GM23338 (cell line): ENCODE data around the gene OBSCN. TPM values are rescaled to one million over a fixed set of nuclear protein-coding genes. Genes with fewer than 3 reads are reported as not detected.

Experiments
- ATAC-seq: fragments of 200-7000 bp; cut with Tn5 transposase; 3 replicates; pipeline ENCODE4 v1.9.1; 2020
- DNase-seq: peaks from one replicate; pipeline ENCODE4 v3.0.0-alpha.2; 2015; ENCODE audit warnings: low spot score
- H2AFZ ChIP-seq: fragments of 200-600 bp; sonication (generic); 2 replicates; pipeline ENCODE4 v1.8.0; 2016; ENCODE audit warnings: antibody characterized with exemption, mild to moderate bottlenecking, moderate library complexity
- H3F3A ChIP-seq: fragments of 200-600 bp; sonication (generic); replicated peaks from 2 replicates; pipeline ENCODE4 v1.8.0; 2017; ENCODE audit warnings: antibody characterized with exemption, mixed run types, low read depth
- H3K27ac ChIP-seq: fragments of 200-600 bp; sonication (generic); 2 replicates; pipeline ENCODE4 v1.6.1; 2016; ENCODE audit warnings: low read depth
- H3K27me3 ChIP-seq: fragments of 200-600 bp; sonication (generic); 2 replicates; pipeline ENCODE4 v1.8.0; 2016; ENCODE audit warnings: mild to moderate bottlenecking, mixed run types, moderate library complexity; ENCODE audit not compliant: insufficient read depth
- H3K36me3 ChIP-seq: fragments of 200-600 bp; sonication (generic); 2 replicates; pipeline ENCODE4 v1.8.0; 2016; ENCODE audit warnings: mild to moderate bottlenecking; ENCODE audit not compliant: insufficient read depth
- H3K4me1 ChIP-seq: fragments of 200-600 bp; sonication (generic); 2 replicates; pipeline ENCODE4 v1.8.0; 2016; ENCODE audit warnings: mild to moderate bottlenecking, moderate library complexity; ENCODE audit not compliant: insufficient read depth
- H3K4me2 ChIP-seq: fragments of 200-600 bp; sonication (generic); 2 replicates; pipeline ENCODE4 v1.7.1; 2017; ENCODE audit warnings: mixed run types
- H3K4me3 ChIP-seq: fragments of 200-600 bp; sonication (generic); 2 replicates; pipeline ENCODE4 v1.6.1; 2016; ENCODE audit warnings: mixed run types
- H3K79me2 ChIP-seq: fragments of 200-600 bp; sonication (generic); replicated peaks from 2 replicates; pipeline ENCODE4 v1.8.0; 2017; ENCODE audit warnings: mild to moderate bottlenecking; ENCODE audit not compliant: insufficient read depth
- H3K9me2 ChIP-seq: fragments of 200-600 bp; sonication (generic); 2 replicates; pipeline ENCODE4 v1.8.0; 2017; ENCODE audit not compliant: insufficient read depth
- H4K20me1 ChIP-seq: fragments of 200-600 bp; sonication (generic); replicated peaks from 2 replicates; pipeline ENCODE4 v1.8.0; 2017; ENCODE audit warnings: mild to moderate bottlenecking; ENCODE audit not compliant: insufficient read depth
- H3K27ac Mint-ChIP-seq: 2 replicates; pipeline ENCODE4 v1.8.0; 2020; ENCODE audit warnings: inconsistent platforms, mild to moderate bottlenecking, moderate library complexity, mixed read lengths
- H3K27me3 Mint-ChIP-seq: 3 replicates; pipeline ENCODE4 v1.8.0; 2022; ENCODE audit warnings: low read depth, mild to moderate bottlenecking, moderate library complexity, mixed read lengths, inconsistent platforms; ENCODE audit not compliant: insufficient read depth, poor library complexity
- H3K36me3 Mint-ChIP-seq: 3 replicates; pipeline ENCODE4 v1.8.0; 2021; ENCODE audit warnings: low read depth, mild to moderate bottlenecking, inconsistent platforms, moderate library complexity, mixed read lengths
- H3K4me1 Mint-ChIP-seq: 3 replicates; pipeline ENCODE4 v1.8.0; 2020; ENCODE audit warnings: mild to moderate bottlenecking, inconsistent platforms, mixed read lengths
- H3K4me3 Mint-ChIP-seq: 3 replicates; pipeline ENCODE4 v1.8.0; 2021; ENCODE audit warnings: moderate library complexity, mild to moderate bottlenecking, inconsistent platforms, mixed read lengths
- H3K9me3 Mint-ChIP-seq: 3 replicates; pipeline ENCODE4 v1.8.0; 2020; ENCODE audit warnings: moderate library complexity, mild to moderate bottlenecking, inconsistent platforms, mixed read lengths
- CREB1 ChIP-seq: fragments of 250-450 bp; sonication (Bioruptor Pico); IDR thresholded peaks from 2 replicates; pipeline ENCODE4 v1.5.0; 2020; ENCODE audit warnings: low read depth, mild to moderate bottlenecking, moderate library complexity
- ETS1 ChIP-seq: IDR thresholded peaks from 2 replicates; pipeline ENCODE4 v1.6.1; 2016; ENCODE audit warnings: antibody characterized with exemption
- EZH2 ChIP-seq: fragments of 200-600 bp; sonication (generic); IDR thresholded peaks from one replicate; pipeline ENCODE4 v1.8.0; 2017; ENCODE audit warnings: antibody characterized with exemption, mild to moderate bottlenecking, low read depth; ENCODE audit not compliant: unreplicated experiment
- JUNB ChIP-seq: IDR thresholded peaks from one replicate; pipeline ENCODE4 v1.6.1; 2016; ENCODE audit warnings: antibody characterized with exemption; ENCODE audit not compliant: unreplicated experiment
- NANOG ChIP-seq: IDR thresholded peaks from 2 replicates; pipeline ENCODE4 v1.6.1; 2016; ENCODE audit warnings: antibody characterized with exemption, borderline replicate concordance
- STAT1 ChIP-seq: IDR thresholded peaks from one replicate; pipeline ENCODE4 v1.6.1; 2016; ENCODE audit warnings: antibody characterized with exemption; ENCODE audit not compliant: unreplicated experiment
- ZNF114 ChIP-seq: fragments of 250-450 bp; sonication (Bioruptor Pico); IDR thresholded peaks from 2 replicates; pipeline ENCODE4 v1.5.0; 2020; ENCODE audit warnings: mild to moderate bottlenecking, moderate library complexity
- ZNF331 ChIP-seq: fragments of 250-450 bp; sonication (Bioruptor Pico); IDR thresholded peaks from 2 replicates; pipeline ENCODE4 v1.5.0; 2020; ENCODE audit warnings: low read depth, mild to moderate bottlenecking, moderate library complexity
- polyA plus RNA-seq: library from polyadenylated mRNA; unstranded; fragments of >200 nt; fragmentation: Nextera tagmentation; extraction: Ambion mirVana; gene quantifications from 2 replicates; pipeline ENCODE4 v1.2.1, GENCODE V29; 2016
- total RNA-seq: library from RNA; depleted of rRNA; stranded (reverse); fragments of >200 nt; shearing (Covaris generic); gene quantifications from 2 replicates; pipeline ENCODE4 v1.2.3, GENCODE V29; 2014
- TF ChIP-seq, protein P1 (sequence below): fragments of 250-450 bp; sonication (Bioruptor Pico); IDR thresholded peaks from 2 replicates; pipeline ENCODE4 v1.5.0; 2020; ENCODE audit warnings: mild to moderate bottlenecking, moderate library complexity
- TF ChIP-seq, protein P2 (sequence below), 2 experiments: fragments of 200-600 bp in 1 of 2; sonication (generic) in 1 of 2; conservative IDR thresholded peaks; 2 replicates each; pipeline versions ENCODE4 v1.5.1 to v1.6.1; 2016 to 2017; ENCODE audit warnings: antibody characterized with exemption in 2 of 2, low read depth in 2 of 2, mild to moderate bottlenecking in 2 of 2, moderate library complexity in 1 of 2

The OBSCN gene
- total and polyA plus RNA-seq, 2 experiments from 2014 or later: 8.4 to 38.5 TPM

GRCh38 chr1:228359613-228360532, 152.0 kb downstream of the OBSCN start:
- Histone ChIP-seq H3K36me3 (no peaks in the 10 kb centered on the region), H3K4me1 (no peaks in the 10 kb centered on the region), H3F3A (no peaks in the 10 kb centered on the region), H2AFZ (no peak overlapping the region), H3K27me3 (no peaks in the 10 kb centered on the region), H3K4me2 (no peak overlapping the region), H3K27ac (no peak overlapping the region), H4K20me1 (no peaks in the 10 kb centered on the region), H3K9me2 (no peaks in the 10 kb centered on the region), H3K79me2 (no peaks in the 10 kb centered on the region), H3K4me3 (no peak overlapping the region)
- no peak for ATAC-seq
- Mint-ChIP-seq H3K36me3 (no peaks in the 10 kb centered on the region), H3K27me3 (peaks cover 4% of the 10 kb centered on the region), H3K4me1 (no peaks in the 10 kb centered on the region), H3K9me3 (no peaks in the 10 kb centered on the region), H3K27ac (no peak overlapping the region), H3K4me3 (no peak overlapping the region)
- TF ChIP-seq NANOG (no peak), JUNB (no peak), ZNF331 (CRISPR knock-in tag) (no peak), EZH2 (no peak), ZNF114 (CRISPR knock-in tag) (no peak), CREB1 (CRISPR knock-in tag) (no peak), STAT1 (no peak), ETS1 (no peak)
- TF ChIP-seq, protein P1, sequence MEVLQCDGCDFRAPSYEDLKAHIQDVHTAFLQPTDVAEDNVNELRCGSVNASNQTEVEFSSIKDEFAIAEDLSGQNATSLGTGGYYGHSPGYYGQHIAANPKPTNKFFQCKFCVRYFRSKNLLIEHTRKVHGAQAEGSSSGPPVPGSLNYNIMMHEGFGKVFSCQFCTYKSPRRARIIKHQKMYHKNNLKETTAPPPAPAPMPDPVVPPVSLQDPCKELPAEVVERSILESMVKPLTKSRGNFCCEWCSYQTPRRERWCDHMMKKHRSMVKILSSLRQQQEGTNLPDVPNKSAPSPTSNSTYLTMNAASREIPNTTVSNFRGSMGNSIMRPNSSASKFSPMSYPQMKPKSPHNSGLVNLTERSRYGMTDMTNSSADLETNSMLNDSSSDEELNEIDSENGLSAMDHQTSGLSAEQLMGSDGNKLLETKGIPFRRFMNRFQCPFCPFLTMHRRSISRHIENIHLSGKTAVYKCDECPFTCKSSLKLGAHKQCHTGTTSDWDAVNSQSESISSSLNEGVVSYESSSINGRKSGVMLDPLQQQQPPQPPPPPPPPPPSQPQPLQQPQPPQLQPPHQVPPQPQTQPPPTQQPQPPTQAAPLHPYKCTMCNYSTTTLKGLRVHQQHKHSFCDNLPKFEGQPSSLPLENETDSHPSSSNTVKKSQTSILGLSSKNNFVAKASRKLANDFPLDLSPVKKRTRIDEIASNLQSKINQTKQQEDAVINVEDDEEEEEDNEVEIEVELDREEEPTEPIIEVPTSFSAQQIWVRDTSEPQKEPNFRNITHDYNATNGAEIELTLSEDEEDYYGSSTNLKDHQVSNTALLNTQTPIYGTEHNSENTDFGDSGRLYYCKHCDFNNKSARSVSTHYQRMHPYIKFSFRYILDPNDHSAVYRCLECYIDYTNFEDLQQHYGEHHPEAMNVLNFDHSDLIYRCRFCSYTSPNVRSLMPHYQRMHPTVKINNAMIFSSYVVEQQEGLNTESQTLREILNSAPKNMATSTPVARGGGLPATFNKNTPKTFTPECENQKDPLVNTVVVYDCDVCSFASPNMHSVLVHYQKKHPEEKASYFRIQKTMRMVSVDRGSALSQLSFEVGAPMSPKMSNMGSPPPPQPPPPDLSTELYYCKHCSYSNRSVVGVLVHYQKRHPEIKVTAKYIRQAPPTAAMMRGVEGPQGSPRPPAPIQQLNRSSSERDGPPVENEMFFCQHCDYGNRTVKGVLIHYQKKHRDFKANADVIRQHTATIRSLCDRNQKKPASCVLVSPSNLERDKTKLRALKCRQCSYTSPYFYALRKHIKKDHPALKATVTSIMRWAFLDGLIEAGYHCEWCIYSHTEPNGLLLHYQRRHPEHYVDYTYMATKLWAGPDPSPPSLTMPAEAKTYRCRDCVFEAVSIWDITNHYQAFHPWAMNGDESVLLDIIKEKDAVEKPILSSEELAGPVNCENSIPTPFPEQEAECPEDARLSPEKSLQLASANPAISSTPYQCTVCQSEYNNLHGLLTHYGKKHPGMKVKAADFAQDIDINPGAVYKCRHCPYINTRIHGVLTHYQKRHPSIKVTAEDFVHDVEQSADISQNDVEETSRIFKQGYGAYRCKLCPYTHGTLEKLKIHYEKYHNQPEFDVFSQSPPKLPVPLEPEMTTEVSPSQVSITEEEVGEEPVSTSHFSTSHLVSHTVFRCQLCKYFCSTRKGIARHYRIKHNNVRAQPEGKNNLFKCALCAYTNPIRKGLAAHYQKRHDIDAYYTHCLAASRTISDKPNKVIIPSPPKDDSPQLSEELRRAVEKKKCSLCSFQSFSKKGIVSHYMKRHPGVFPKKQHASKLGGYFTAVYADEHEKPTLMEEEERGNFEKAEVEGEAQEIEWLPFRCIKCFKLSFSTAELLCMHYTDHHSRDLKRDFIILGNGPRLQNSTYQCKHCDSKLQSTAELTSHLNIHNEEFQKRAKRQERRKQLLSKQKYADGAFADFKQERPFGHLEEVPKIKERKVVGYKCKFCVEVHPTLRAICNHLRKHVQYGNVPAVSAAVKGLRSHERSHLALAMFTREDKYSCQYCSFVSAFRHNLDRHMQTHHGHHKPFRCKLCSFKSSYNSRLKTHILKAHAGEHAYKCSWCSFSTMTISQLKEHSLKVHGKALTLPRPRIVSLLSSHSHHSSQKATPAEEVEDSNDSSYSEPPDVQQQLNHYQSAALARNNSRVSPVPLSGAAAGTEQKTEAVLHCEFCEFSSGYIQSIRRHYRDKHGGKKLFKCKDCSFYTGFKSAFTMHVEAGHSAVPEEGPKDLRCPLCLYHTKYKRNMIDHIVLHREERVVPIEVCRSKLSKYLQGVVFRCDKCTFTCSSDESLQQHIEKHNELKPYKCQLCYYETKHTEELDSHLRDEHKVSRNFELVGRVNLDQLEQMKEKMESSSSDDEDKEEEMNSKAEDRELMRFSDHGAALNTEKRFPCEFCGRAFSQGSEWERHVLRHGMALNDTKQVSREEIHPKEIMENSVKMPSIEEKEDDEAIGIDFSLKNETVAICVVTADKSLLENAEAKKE: no peak
- TF ChIP-seq, protein P2, sequence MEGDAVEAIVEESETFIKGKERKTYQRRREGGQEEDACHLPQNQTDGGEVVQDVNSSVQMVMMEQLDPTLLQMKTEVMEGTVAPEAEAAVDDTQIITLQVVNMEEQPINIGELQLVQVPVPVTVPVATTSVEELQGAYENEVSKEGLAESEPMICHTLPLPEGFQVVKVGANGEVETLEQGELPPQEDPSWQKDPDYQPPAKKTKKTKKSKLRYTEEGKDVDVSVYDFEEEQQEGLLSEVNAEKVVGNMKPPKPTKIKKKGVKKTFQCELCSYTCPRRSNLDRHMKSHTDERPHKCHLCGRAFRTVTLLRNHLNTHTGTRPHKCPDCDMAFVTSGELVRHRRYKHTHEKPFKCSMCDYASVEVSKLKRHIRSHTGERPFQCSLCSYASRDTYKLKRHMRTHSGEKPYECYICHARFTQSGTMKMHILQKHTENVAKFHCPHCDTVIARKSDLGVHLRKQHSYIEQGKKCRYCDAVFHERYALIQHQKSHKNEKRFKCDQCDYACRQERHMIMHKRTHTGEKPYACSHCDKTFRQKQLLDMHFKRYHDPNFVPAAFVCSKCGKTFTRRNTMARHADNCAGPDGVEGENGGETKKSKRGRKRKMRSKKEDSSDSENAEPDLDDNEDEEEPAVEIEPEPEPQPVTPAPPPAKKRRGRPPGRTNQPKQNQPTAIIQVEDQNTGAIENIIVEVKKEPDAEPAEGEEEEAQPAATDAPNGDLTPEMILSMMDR (conservative IDR thresholded peaks at IDR 0.05; ENCODE audit: low read depth in 2 of 2): no peak
- DNase-seq: no peak
